ENCODE measurements around the gene LRRN3. TPM values are rescaled to one million over a fixed set of nuclear protein-coding genes. Genes with fewer than 3 reads are reported as not detected.

Gene LRRN3
- total and polyA plus RNA-seq, 2 of the 8 experiments (the other 6 are each of a cell fraction or from before 2014, with no cell fraction given) = 0.20 to 0.32 TPM

GRCh38 chr7:111077001-111077400 lies 13.9 kb upstream of the LRRN3 start:
- ChIA-PET CTCF (ENCODE audit: partially characterized antibody) (interaction anchor here (0.6 to 0.8 kb wide), 2 partner anchors 504 to 927 kb away, joined by 3 read pairs; no protein-coding TSS in a partner anchor), POLR2A (ENCODE audit: partially characterized antibody) (no interaction called here)
- H3K9me3 ChIP-seq (ENCODE audit: insufficient read depth in 2 of 2, low read depth in 1 of 2, low read length in 1 of 2) = no peaks in the 10 kb centered on the region
- H2BK15ac ChIP-seq (ENCODE audit: low read length) = no peak overlapping the region
- no peak overlapping the region for H3K27ac ChIP-seq (ENCODE audit: low read depth, low read length)
- no peak overlapping the region for H3K4ac ChIP-seq (replicated peaks; ENCODE audit: insufficient read length, low read depth, low read length)
- H3K4me1 ChIP-seq (replicated peaks in 1 of 4; ENCODE audit: control insufficient read depth in 3 of 4, insufficient read depth in 4 of 4, low read length in 3 of 4) = no peaks in the 10 kb centered on the region
- H4K20me1 ChIP-seq (replicated peaks in 1 of 2; ENCODE audit: control insufficient read depth in 1 of 2, insufficient read depth in 2 of 2, low read length in 2 of 2) = no peaks in the 10 kb centered on the region
- H4K91ac ChIP-seq (replicated peaks; ENCODE audit: insufficient read length, low read length) = no peak overlapping the region
- FAIRE-seq (no peak), DNase-seq (ENCODE audit: low read depth in 1 of 2, low spot score in 2 of 2) (no peak)
- no peak overlapping the region for H3K4me3 ChIP-seq (ENCODE audit: extremely low read depth in 1 of 4, insufficient read depth in 2 of 4, low read depth in 3 of 4, low read length in 4 of 4)
- H4K8ac ChIP-seq (ENCODE audit: extremely low read depth, insufficient read depth, low read length) = no peak overlapping the region
- no peak overlapping the region for H2BK120ac ChIP-seq (replicated peaks; ENCODE audit: low read depth, low read length)
- H4K5ac ChIP-seq (ENCODE audit: insufficient read length, low read depth, low read length) = no peak overlapping the region
- no peaks in the 10 kb centered on the region for H3K27me3 ChIP-seq (replicated peaks in 1 of 4; ENCODE audit: control insufficient read depth in 3 of 4, extremely low read depth in 1 of 4, insufficient read depth in 3 of 4, low read length in 3 of 4)
- no peaks in the 10 kb centered on the region for H3K79me1 ChIP-seq (ENCODE audit: low read depth, low read length)
- H2BK5ac ChIP-seq (ENCODE audit: low read depth, low read length) = no peak overlapping the region
- no peak overlapping the region for H2BK12ac ChIP-seq (ENCODE audit: low read depth, low read length)
- no peaks in the 10 kb centered on the region for H3K79me2 ChIP-seq (ENCODE audit: control insufficient read depth in 1 of 2, insufficient read depth in 2 of 2, low read length in 2 of 2)
- H3K4me2 ChIP-seq (ENCODE audit: insufficient read depth in 1 of 2, low read depth in 2 of 2, low read length in 2 of 2) = no peak overlapping the region
- no peak overlapping the region for H2AK5ac ChIP-seq (ENCODE audit: low read depth, low read length)
- H3K14ac ChIP-seq (ENCODE audit: insufficient read length) = no peak overlapping the region
- no peak overlapping the region for H2AFZ ChIP-seq (ENCODE audit: low read length)
- H3K23me2 ChIP-seq (ENCODE audit: low read depth, low read length) = no peaks in the 10 kb centered on the region
- no peaks in the 10 kb centered on the region for H3K36me3 ChIP-seq (ENCODE audit: control insufficient read depth in 2 of 4, insufficient read depth in 4 of 4, low read length in 3 of 4)
- H3K9ac ChIP-seq (replicated peaks in 1 of 4; ENCODE audit: extremely low read depth in 1 of 4, low read depth in 3 of 4, low read length in 3 of 4) = no peak overlapping the region
- WGBS, 2 experiments (ENCODE audit: extremely low coverage in 1 of 2, insufficient coverage in 1 of 2, insufficient read length in 1 of 2, insufficient replicate concordance in 2 of 2, low coverage in 1 of 2, low lambda C conversion rate in 2 of 2, missing lambda C conversion rate in 1 of 2) = 95% methylated on average over 2 of the region's 2 CpGs; no CpG with 5 or more reads in 1 of the 2 experiments
- H3K23ac ChIP-seq (ENCODE audit: insufficient read length) = no peak overlapping the region
- no peak overlapping the region for H3K18ac ChIP-seq (ENCODE audit: extremely low read depth, low read length)
- no peak overlapping the region for H3K56ac ChIP-seq (replicated peaks; ENCODE audit: insufficient read length, low read depth, low read length)
- H2BK20ac ChIP-seq (ENCODE audit: low read length) = no peak overlapping the region
- TF ChIP-seq NRF1 (IDR thresholded peaks at IDR 0.05; ENCODE audit: low read depth, low read length) (no peak), EP300 (IDR thresholded peaks at IDR 0.05; ENCODE audit: borderline replicate concordance in 1 of 2, low read depth in 2 of 2, low read length in 2 of 2) (no peak), BCL11A (IDR thresholded peaks at IDR 0.05; ENCODE audit: low read depth in 2 of 2, low read length in 2 of 2) (no peak), USF2 (IDR thresholded peaks at IDR 0.05; ENCODE audit: low read length) (no peak), MAFK (IDR thresholded peaks at IDR 0.05; ENCODE audit: low read depth, low read length) (no peak), SP4 (IDR thresholded peaks at IDR 0.05; ENCODE audit: low read length) (no peak), EGR1 (IDR thresholded peaks at IDR 0.05; ENCODE audit: borderline replicate concordance, low read depth, low read length) (no peak), KDM5A (IDR thresholded peaks at IDR 0.05; ENCODE audit: low read length) (no peak), HDAC2 (IDR thresholded peaks at IDR 0.05; ENCODE audit: borderline replicate concordance in 1 of 2, low read depth in 2 of 2, low read length in 2 of 2) (no peak), POU5F1 (IDR thresholded peaks at IDR 0.05; ENCODE audit: low read depth, low read length) (no peak), BACH1 (IDR thresholded peaks at IDR 0.05; ENCODE audit: low read length) (no peak), RAD21 (IDR thresholded peaks at IDR 0.05 in 1 of 2, conservative IDR thresholded peaks at IDR 0.05 in 1 of 2; ENCODE audit: low read depth in 2 of 2, low read length in 2 of 2) (no peak), SP1 (IDR thresholded peaks at IDR 0.05; ENCODE audit: low read depth, low read length) (no peak), TAF1 (IDR thresholded peaks at IDR 0.05; ENCODE audit: low read depth, low read length) (no peak)

All from H1 (cell line).